Smooth muscle cell (in vitro differentiated cells): ENCODE data around the gene HES7. TPM values are rescaled to one million over a fixed set of nuclear protein-coding genes. Genes with fewer than 3 reads are reported as not detected.

Source experiments
- DNase-seq: peaks from one replicate; lab custom pipeline; 2025; ENCODE audit not compliant: unreplicated experiment; lab: John Stamatoyannopoulos, UW
- H2AFZ ChIP-seq: fragments of 200-600 bp; sonication (generic); 2 replicates; pipeline ENCODE4 v1.6.0; 2016; ENCODE audit warnings: antibody characterized with exemption, low read depth, mild to moderate bottlenecking
- H3F3A ChIP-seq: fragments of 200-600 bp; sonication (generic); 2 replicates; pipeline ENCODE4 v1.6.0; 2017; ENCODE audit warnings: antibody characterized with exemption, low read depth
- H3K27ac ChIP-seq: fragments of 200-600 bp; sonication (generic); 2 replicates; pipeline ENCODE4 v1.5.1; 2016; ENCODE audit warnings: low read depth, mild to moderate bottlenecking
- H3K27me3 ChIP-seq: fragments of 200-600 bp; sonication (generic); 2 replicates; pipeline ENCODE4 v1.6.1; 2016; ENCODE audit warnings: low read depth, mild to moderate bottlenecking
- H3K36me3 ChIP-seq: fragments of 200-600 bp; sonication (generic); 2 replicates; pipeline ENCODE4 v1.5.1; 2016; ENCODE audit warnings: low read depth
- H3K4me1 ChIP-seq: fragments of 200-600 bp; sonication (generic); 2 replicates; pipeline ENCODE4 v1.5.1; 2016; ENCODE audit warnings: low read depth
- H3K4me2 ChIP-seq: fragments of 200-600 bp; sonication (generic); 2 replicates; pipeline ENCODE4 v1.6.0; 2016; ENCODE audit warnings: mild to moderate bottlenecking
- H3K4me3 ChIP-seq: fragments of 200-600 bp; sonication (generic); 2 replicates; pipeline ENCODE4 v1.5.1; 2016; ENCODE audit warnings: mild to moderate bottlenecking
- H3K79me2 ChIP-seq: fragments of 200-600 bp; sonication (generic); 2 replicates; pipeline ENCODE4 v1.6.0; 2016; ENCODE audit warnings: low read depth, mild to moderate bottlenecking
- H3K9ac ChIP-seq: fragments of 200-600 bp; sonication (generic); 2 replicates; pipeline ENCODE4 v1.6.0; 2016; ENCODE audit warnings: low read depth
- H3K9me3 ChIP-seq: fragments of 200-600 bp; sonication (generic); replicated peaks from 2 replicates; pipeline ENCODE4 v1.5.1; 2016; ENCODE audit warnings: low read depth
- H4K20me1 ChIP-seq: fragments of 200-600 bp; sonication (generic); 2 replicates; pipeline ENCODE4 v1.6.0; 2016; ENCODE audit warnings: low read depth
- WGBS: methylation state at CpG from one replicate; pipeline ENCODE4 v1.1.7; 2016; ENCODE audit warnings: low lambda C conversion rate; 5-methylcytosine and 5-hydroxymethylcytosine counted together
- polyA plus RNA-seq: library from polyadenylated mRNA; unstranded; fragments of >200 nt; fragmentation: Nextera tagmentation; extraction: Ambion mirVana; gene quantifications from 2 replicates; pipeline ENCODE4 v1.2.1, GENCODE V29; 2016
- total RNA-seq: library from RNA; depleted of rRNA; stranded (reverse); fragments of >200 nt; gene quantifications from 2 replicates; pipeline ENCODE4 v1.2.3, GENCODE V29; 2014
- TF ChIP-seq, protein P1 (sequence below): fragments of 200-600 bp; sonication (generic); IDR thresholded peaks from 2 replicates; pipeline ENCODE4 v1.5.1; 2017; ENCODE audit warnings: borderline replicate concordance, mild to moderate bottlenecking, antibody characterized with exemption; ENCODE audit not compliant: insufficient read depth, poor library complexity, severe bottlenecking

Gene HES7
- total and polyA plus RNA-seq, 2 experiments from 2014 or later, result not detected

DNA sequence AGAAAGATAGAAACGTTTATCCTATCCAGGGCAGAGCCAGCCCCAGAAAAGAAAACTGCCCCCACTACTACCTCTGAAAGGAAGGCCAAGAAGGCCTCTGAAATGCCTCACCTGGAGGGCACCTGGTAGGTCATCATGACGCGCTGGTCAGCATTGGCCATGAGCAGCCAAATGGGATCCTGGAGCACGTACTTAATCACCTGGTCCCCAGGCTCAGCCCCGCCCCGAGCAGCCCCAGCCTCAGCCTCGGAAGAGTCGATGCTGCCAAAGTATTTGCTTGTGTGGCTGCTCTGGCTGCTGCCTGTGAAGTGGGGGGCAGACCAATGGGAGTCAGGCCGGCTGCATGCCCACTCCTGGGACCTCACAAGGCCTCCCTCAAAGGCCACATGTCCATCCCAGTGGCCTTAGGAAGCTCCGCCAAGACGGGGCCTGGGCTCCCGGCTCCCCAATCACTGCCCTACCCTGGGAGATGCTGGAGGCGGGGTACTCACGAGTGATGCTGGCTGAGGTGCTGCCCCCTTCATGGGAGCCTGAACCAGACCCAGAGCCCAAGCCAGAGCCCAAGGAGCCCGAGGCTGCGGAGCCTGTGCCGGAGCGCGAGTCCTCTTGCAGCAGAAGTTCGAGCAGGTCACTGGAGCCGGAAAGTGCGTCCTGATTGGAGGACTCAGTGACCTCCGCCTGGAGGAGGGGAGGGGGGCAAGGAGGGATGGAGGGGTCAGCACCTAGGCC, 18.4 kb upstream of the HES7 start:
- no peaks in the 10 kb centered on the region for H3K36me3 ChIP-seq
- no peak for DNase-seq
- 96% methylated on average over 23 of the region's 23 CpGs for WGBS

DNA sequence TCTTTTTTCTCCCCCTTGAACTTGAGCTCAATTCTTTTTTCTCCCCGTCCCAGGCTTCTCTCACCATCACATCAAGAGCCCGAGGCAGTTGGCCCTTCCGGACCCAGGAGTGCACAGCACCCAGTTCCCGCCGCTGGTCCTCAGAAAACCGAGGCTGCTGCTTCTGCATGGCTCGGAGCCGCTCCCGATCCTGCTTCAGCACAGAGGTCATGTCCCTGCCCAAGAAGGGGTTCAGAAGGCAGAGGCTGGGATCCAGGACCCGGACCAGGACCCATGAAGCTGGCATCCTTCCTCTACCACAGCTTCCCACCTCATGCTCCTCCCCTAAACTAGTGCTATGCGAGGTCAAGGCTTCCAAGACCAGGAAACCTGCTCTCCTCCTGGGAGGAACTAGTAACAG, 17.8 kb upstream of the HES7 start:
- WGBS, result 97% methylated on average over 11 of the region's 11 CpGs
- no peaks in the 10 kb centered on the region for H3K4me1 ChIP-seq
- no peaks in the 10 kb centered on the region for H3K79me2 ChIP-seq
- H3K9me3 ChIP-seq, result no peaks in the 10 kb centered on the region
- H2AFZ ChIP-seq, result no peak overlapping the region
- H3K9ac ChIP-seq, result no peak overlapping the region
- TF ChIP-seq, protein P1, sequence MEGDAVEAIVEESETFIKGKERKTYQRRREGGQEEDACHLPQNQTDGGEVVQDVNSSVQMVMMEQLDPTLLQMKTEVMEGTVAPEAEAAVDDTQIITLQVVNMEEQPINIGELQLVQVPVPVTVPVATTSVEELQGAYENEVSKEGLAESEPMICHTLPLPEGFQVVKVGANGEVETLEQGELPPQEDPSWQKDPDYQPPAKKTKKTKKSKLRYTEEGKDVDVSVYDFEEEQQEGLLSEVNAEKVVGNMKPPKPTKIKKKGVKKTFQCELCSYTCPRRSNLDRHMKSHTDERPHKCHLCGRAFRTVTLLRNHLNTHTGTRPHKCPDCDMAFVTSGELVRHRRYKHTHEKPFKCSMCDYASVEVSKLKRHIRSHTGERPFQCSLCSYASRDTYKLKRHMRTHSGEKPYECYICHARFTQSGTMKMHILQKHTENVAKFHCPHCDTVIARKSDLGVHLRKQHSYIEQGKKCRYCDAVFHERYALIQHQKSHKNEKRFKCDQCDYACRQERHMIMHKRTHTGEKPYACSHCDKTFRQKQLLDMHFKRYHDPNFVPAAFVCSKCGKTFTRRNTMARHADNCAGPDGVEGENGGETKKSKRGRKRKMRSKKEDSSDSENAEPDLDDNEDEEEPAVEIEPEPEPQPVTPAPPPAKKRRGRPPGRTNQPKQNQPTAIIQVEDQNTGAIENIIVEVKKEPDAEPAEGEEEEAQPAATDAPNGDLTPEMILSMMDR, result no peak
- H4K20me1 ChIP-seq, result peaks cover 55% of the 10 kb centered on the region
- no peaks in the 10 kb centered on the region for H3K36me3 ChIP-seq
- H3K27me3 ChIP-seq, result no peaks in the 10 kb centered on the region
- H3F3A ChIP-seq, result peaks cover 21% of the 10 kb centered on the region
- H3K27ac ChIP-seq, result no peak overlapping the region
- DNase-seq, result no peak
- H3K4me3 ChIP-seq, result no peak overlapping the region
- H3K4me2 ChIP-seq, result no peak overlapping the region

More for the DNA sequence above, 18.4 kb upstream of the HES7 start:
- Histone ChIP-seq H3K27me3 (no peaks in the 10 kb centered on the region), H2AFZ (no peak overlapping the region), H3K79me2 (no peaks in the 10 kb centered on the region), H3F3A (peaks cover 21% of the 10 kb centered on the region), H3K4me2 (no peak overlapping the region), H3K9ac (no peak overlapping the region), H3K4me1 (no peaks in the 10 kb centered on the region), H3K27ac (no peak overlapping the region), H3K9me3 (no peaks in the 10 kb centered on the region), H3K4me3 (no peak overlapping the region), H4K20me1 (peaks cover 60% of the 10 kb centered on the region)
- TF ChIP-seq, protein P1, result no peak

DNA sequence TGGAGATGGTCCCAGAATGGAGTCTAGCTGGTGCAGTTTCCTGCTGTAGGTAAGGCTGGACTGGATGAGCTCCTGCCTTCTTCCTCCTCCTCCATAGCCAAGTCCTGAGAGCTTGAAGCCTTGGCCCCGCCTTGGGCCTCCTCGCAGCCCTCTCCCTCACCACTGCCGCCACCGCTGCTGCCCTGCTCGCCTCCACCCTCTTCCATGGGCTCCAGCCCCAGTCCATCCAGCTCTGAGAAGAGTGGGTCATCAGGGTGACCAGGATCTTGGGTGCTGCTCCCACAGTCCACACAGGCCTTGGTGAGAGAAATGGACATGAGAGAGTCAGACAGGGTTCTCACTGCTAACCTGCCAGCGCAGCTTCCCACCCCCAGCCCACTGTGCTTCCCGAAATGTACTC, 17.1 kb upstream of the HES7 start:
- Histone ChIP-seq H2AFZ (no peak overlapping the region), H3K36me3 (no peaks in the 10 kb centered on the region), H3K27ac (no peak overlapping the region), H3K4me3 (no peak overlapping the region), H3K79me2 (no peaks in the 10 kb centered on the region), H3K9me3 (no peaks in the 10 kb centered on the region), H3K4me1 (no peaks in the 10 kb centered on the region), H3K4me2 (no peak overlapping the region), H3K27me3 (no peaks in the 10 kb centered on the region), H3K9ac (no peak overlapping the region), H3F3A (peaks cover 21% of the 10 kb centered on the region), H4K20me1 (peaks cover 48% of the 10 kb centered on the region)
- no peak for DNase-seq
- 98% methylated on average over 7 of the region's 7 CpGs for WGBS
- TF ChIP-seq, protein P1, result no peak
